C4-2B (cell line): ENCODE measurements around the gene DPEP1.

ENCODE experiments used
- CTCF ChIP-seq: fragments of 450-650 bp; conservative IDR thresholded peaks from 2 replicates; pipeline ENCODE4 v1.5.1; 2017; ENCODE audit warnings: mild to moderate bottlenecking
- ZFX ChIP-seq: fragments of 450-650 bp; IDR thresholded peaks from 2 replicates; pipeline ENCODE4 v1.6.1; 2017

GRCh38 chr16:89620406-89620841 lies 7.0 kb downstream of the DPEP1 start:
- TF ChIP-seq CTCF (no peak), ZFX (no peak)
